HG03095 (cell line): Measurements from ENCODE around the gene FGB.

Experiments used
- ATAC-seq: cut with Tn5 transposase; IDR thresholded peaks from one replicate; pipeline ENCODE4 v1.9.1; 2021; ENCODE audit warnings: moderate library complexity; ENCODE audit not compliant: unreplicated experiment

Gene FGB

GRCh38 chr4:154618708-154619315 is 56.0 kb downstream of the FGB start:
- peak; percentile 55 for ATAC-seq

- ATAC-seq, result no peak
These were observed 57.3 kb downstream of the FGB start for GRCh38 chr4:154620111-154620510.
